Peyer's patch (tissue), 4 donors: ENCODE results near the gene GSG1.

Experiments
- POLR2A ChIP-seq, 2 donors: fragments of 450-650 bp; IDR thresholded peaks; one replicate each; pipeline ENCODE4 v1.5.1; 2017; ENCODE audit warnings: antibody characterized with exemption in 2 of 2, mild to moderate bottlenecking in 2 of 2, moderate library complexity in 2 of 2
- TF ChIP-seq, protein P1 (sequence below), 6 experiments: fragments of 450-650 bp in 4 of 6; fragments of 200-600 bp in 2 of 6; sonication (generic) in 1 of 6; IDR thresholded peaks; one replicate each; pipeline ENCODE4 v1.5.1; 2017 to 2019; ENCODE audit warnings: antibody characterized with exemption in 6 of 6, mild to moderate bottlenecking in 3 of 6, moderate library complexity in 1 of 6

DNA sequence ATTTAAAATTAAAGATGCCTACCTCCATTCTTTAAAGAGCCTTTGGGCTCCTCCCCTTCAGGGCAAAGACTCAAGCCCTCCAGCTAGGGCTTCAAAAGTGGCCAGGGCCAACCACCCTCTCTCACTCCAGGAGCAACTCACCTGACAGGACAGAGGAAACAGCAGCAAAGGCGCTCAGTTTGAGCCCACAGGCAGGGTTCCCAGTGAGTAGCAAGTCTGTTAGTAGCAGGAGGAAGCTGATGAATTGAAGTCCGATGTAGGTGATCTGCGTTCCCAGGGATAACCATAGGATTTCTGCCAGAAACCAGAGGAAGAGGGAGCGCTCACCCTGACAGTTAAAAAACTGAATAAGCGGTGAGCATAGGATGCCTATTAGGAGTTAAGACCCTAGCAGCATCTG, 15.7 kb downstream of the GSG1 start:
- TF ChIP-seq, protein P1, sequence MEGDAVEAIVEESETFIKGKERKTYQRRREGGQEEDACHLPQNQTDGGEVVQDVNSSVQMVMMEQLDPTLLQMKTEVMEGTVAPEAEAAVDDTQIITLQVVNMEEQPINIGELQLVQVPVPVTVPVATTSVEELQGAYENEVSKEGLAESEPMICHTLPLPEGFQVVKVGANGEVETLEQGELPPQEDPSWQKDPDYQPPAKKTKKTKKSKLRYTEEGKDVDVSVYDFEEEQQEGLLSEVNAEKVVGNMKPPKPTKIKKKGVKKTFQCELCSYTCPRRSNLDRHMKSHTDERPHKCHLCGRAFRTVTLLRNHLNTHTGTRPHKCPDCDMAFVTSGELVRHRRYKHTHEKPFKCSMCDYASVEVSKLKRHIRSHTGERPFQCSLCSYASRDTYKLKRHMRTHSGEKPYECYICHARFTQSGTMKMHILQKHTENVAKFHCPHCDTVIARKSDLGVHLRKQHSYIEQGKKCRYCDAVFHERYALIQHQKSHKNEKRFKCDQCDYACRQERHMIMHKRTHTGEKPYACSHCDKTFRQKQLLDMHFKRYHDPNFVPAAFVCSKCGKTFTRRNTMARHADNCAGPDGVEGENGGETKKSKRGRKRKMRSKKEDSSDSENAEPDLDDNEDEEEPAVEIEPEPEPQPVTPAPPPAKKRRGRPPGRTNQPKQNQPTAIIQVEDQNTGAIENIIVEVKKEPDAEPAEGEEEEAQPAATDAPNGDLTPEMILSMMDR (IDR thresholded peaks at IDR 0.05) = no peak
- no peak for TF ChIP-seq POLR2A (IDR thresholded peaks at IDR 0.05)
